Peyer's patch (tissue), 4 donors: ENCODE data around the gene HHAT.

Source experiments
- CTCF ChIP-seq, 6 experiments: fragments of 450-650 bp in 4 of 6; fragments of 200-600 bp in 2 of 6; sonication (generic) in 1 of 6; IDR thresholded peaks; one replicate each; pipeline ENCODE4 v1.5.1; 2017 to 2019; ENCODE audit warnings: antibody characterized with exemption in 6 of 6, mild to moderate bottlenecking in 3 of 6, moderate library complexity in 1 of 6
- POLR2A ChIP-seq, 2 donors: fragments of 450-650 bp; IDR thresholded peaks; one replicate each; pipeline ENCODE4 v1.5.1; 2017; ENCODE audit warnings: antibody characterized with exemption in 2 of 2, mild to moderate bottlenecking in 2 of 2, moderate library complexity in 2 of 2

GRCh38 chr1:210400043-210400840 lies 71.5 kb downstream of the HHAT start:
- TF ChIP-seq CTCF (IDR thresholded peaks at IDR 0.05) (peak in 4 of 6 experiments; percentile 63 to 77 (median 74)), POLR2A (IDR thresholded peaks at IDR 0.05) (no peak)
